PC-3 (cell line): ENCODE data around the gene KDF1. TPM values are rescaled to one million over a fixed set of nuclear protein-coding genes. Genes with fewer than 3 reads are reported as not detected.

Source experiments
- ATAC-seq: fragments of 200-7000 bp; cut with Tn5 transposase; 2 replicates; pipeline ENCODE4 v1.9.1; 2020; ENCODE audit warnings: mild to moderate bottlenecking, moderate library complexity
- BruUV-seq: library from RNA; stranded (reverse); fragments of 400-500 nt; replicated peaks from 2 replicates; lab custom pipeline; 2021; lab: Mats Ljungman, UMichigan
- CTCF ChIA-PET: fragments of 300-600 bp; sonication (Branson Sonifier 250); formaldehyde crosslinking; loops from one replicate; lab custom pipeline; 2022; ENCODE audit warnings: antibody characterized with exemption; lab: Charles Lee
- POLR2A ChIA-PET: fragments of 300-600 bp; sonication (Branson Sonifier 250); formaldehyde crosslinking; loops from one replicate; lab custom pipeline; 2022; ENCODE audit warnings: antibody characterized with exemption; ENCODE audit not compliant: unreplicated experiment; lab: Charles Lee
- DNase-seq: peaks from one replicate; pipeline ENCODE4 v3.0.0-alpha.2; 2015
- H2AFZ ChIP-seq: fragments of 300-600 bp; sonication (generic); 2 replicates; pipeline ENCODE4 v1.6.0; 2016; ENCODE audit warnings: antibody characterized with exemption, low read length
- H3F3A ChIP-seq: fragments of 300-600 bp; sonication (generic); one replicate; pipeline ENCODE4 v1.6.0; 2017; ENCODE audit warnings: antibody characterized with exemption, low read length, control low read depth, mild to moderate bottlenecking; ENCODE audit not compliant: unreplicated experiment
- H3K27ac ChIP-seq: fragments of 300-600 bp; sonication (generic); 2 replicates; pipeline ENCODE4 v1.5.1; 2016; ENCODE audit warnings: mild to moderate bottlenecking, low read length
- H3K27me3 ChIP-seq: fragments of 300-600 bp; sonication (generic); 2 replicates; pipeline ENCODE4 v1.6.1; 2016; ENCODE audit warnings: low read length, mixed read lengths
- H3K36me3 ChIP-seq: fragments of 300-600 bp; sonication (generic); 2 replicates; pipeline ENCODE4 v1.6.1; 2016; ENCODE audit warnings: low read depth, mixed run types, low read length, mixed read lengths
- H3K4me1 ChIP-seq: fragments of 300-600 bp; sonication (generic); 2 replicates; pipeline ENCODE4 v1.5.1; 2016; ENCODE audit warnings: low read length; ENCODE audit not compliant: insufficient read depth
- H3K4me2 ChIP-seq: fragments of 300-600 bp; sonication (generic); 2 replicates; pipeline ENCODE4 v1.6.0; 2016; ENCODE audit warnings: low read length
- H3K4me3 ChIP-seq: fragments of 300-600 bp; sonication (generic); 2 replicates; pipeline ENCODE4 v1.5.1; 2016; ENCODE audit warnings: mild to moderate bottlenecking, low read length, mixed read lengths
- H3K79me2 ChIP-seq: fragments of 300-600 bp; sonication (generic); 2 replicates; pipeline ENCODE4 v1.6.1; 2017; ENCODE audit warnings: low read length, mixed read lengths
- H3K9ac ChIP-seq: fragments of 300-600 bp; sonication (generic); 2 replicates; pipeline ENCODE4 v1.6.0; 2016; ENCODE audit warnings: mild to moderate bottlenecking, low read length
- H3K9me2 ChIP-seq: fragments of 300-600 bp; sonication (generic); replicated peaks from 2 replicates; pipeline ENCODE4 v1.6.1; 2016; ENCODE audit warnings: mixed run types, low read length, mixed read lengths
- H3K9me3 ChIP-seq: fragments of 300-600 bp; sonication (generic); 2 replicates; pipeline ENCODE4 v1.6.1; 2016; ENCODE audit warnings: low read length, mixed read lengths
- H4K20me1 ChIP-seq: fragments of 300-600 bp; sonication (generic); 2 replicates; pipeline ENCODE4 v1.6.1; 2016; ENCODE audit warnings: low read length, mixed read lengths
- EZH2 ChIP-seq: fragments of 300-600 bp; sonication (generic); IDR thresholded peaks from one replicate; pipeline ENCODE4 v1.6.1; 2017; ENCODE audit warnings: antibody characterized with exemption, mild to moderate bottlenecking, low read length; ENCODE audit not compliant: unreplicated experiment
- EZH2phosphoT487 ChIP-seq: fragments of 300-600 bp; sonication (generic); IDR thresholded peaks from 2 replicates; pipeline ENCODE4 v1.6.1; 2018; ENCODE audit warnings: mild to moderate bottlenecking, antibody characterized with exemption, low read length, borderline replicate concordance
- intact Hi-C: fragments of 100-400 bp; cut with micrococcal nuclease; formaldehyde crosslinking; loops from 2 replicates; pipeline ENCODE4 v1.9.0; 2023
- total RNA-seq: library from RNA; depleted of rRNA; stranded (reverse); fragments of >200 nt; gene quantifications from 2 replicates; pipeline ENCODE4 v1.2.3, GENCODE V29; 2014
- TF ChIP-seq, protein P1 (sequence below): fragments of 300-600 bp; sonication (generic); conservative IDR thresholded peaks from 2 replicates; pipeline ENCODE4 v1.5.1; 2017; ENCODE audit warnings: antibody characterized with exemption, low read depth, mild to moderate bottlenecking, low read length

KDF1 gene
- total RNA-seq, 1 experiment from 2014 or later, result 22.9 TPM

DNA sequence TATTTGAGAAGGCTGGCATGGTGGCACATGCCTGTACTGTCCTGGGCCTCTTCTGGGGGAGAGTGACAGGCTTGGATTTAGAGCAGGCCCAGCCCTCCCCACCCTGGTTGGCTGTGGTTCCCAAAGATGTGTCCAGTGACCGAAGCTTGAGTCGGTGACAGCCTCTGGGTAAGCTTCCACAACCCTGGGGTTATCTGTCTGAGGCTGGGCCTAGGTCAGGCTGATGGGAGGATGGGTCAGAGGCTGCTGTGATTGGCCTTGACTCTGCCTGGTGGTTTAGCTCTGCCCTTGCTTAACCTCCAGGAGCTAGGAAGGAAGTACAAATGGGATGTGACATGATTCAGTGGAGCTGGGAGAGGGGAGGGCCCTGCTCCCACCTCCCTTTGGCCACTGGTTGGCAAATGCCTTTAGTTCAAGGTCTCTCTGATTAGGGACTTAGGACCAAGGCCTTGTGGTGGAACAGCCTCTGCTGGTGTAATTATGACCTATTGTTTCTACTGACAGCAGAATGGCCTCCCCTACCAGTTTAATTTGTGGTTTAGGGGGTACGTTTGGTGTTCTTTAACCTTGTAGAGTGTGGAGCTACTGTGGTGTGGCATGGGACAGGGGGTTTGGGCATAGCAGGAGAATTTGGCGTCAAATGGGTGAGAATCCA is 22.1 kb downstream of the KDF1 start:
- Histone ChIP-seq H3F3A (no peaks in the 10 kb centered on the region), H3K4me2 (no peak overlapping the region), H2AFZ (no peak overlapping the region), H3K36me3 (peaks cover 40% of the 10 kb centered on the region), H3K4me3 (no peak overlapping the region), H3K9me3 (no peaks in the 10 kb centered on the region), H3K79me2 (peaks cover 55% of the 10 kb centered on the region), H3K9ac (no peak overlapping the region), H4K20me1 (0 out of 2 replicates have a peak, but pooled peaks cover 6% of the 10 kb centered on the region), H3K27me3 (no peaks in the 10 kb centered on the region), H3K27ac (no peak overlapping the region), H3K9me2 (no peaks in the 10 kb centered on the region), H3K4me1 (no peaks in the 10 kb centered on the region)
- BruUV-seq, result no TSS peak
- CTCF ChIA-PET, result no interaction called here
- POLR2A ChIA-PET, result no interaction called here
- intact Hi-C loops, result no loop called here
- TF ChIP-seq, protein P1, sequence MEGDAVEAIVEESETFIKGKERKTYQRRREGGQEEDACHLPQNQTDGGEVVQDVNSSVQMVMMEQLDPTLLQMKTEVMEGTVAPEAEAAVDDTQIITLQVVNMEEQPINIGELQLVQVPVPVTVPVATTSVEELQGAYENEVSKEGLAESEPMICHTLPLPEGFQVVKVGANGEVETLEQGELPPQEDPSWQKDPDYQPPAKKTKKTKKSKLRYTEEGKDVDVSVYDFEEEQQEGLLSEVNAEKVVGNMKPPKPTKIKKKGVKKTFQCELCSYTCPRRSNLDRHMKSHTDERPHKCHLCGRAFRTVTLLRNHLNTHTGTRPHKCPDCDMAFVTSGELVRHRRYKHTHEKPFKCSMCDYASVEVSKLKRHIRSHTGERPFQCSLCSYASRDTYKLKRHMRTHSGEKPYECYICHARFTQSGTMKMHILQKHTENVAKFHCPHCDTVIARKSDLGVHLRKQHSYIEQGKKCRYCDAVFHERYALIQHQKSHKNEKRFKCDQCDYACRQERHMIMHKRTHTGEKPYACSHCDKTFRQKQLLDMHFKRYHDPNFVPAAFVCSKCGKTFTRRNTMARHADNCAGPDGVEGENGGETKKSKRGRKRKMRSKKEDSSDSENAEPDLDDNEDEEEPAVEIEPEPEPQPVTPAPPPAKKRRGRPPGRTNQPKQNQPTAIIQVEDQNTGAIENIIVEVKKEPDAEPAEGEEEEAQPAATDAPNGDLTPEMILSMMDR, result no peak
- TF ChIP-seq EZH2 (no peak), EZH2phosphoT487 (no peak)
- ATAC-seq, result no peak
- no peak for DNase-seq

DNA sequence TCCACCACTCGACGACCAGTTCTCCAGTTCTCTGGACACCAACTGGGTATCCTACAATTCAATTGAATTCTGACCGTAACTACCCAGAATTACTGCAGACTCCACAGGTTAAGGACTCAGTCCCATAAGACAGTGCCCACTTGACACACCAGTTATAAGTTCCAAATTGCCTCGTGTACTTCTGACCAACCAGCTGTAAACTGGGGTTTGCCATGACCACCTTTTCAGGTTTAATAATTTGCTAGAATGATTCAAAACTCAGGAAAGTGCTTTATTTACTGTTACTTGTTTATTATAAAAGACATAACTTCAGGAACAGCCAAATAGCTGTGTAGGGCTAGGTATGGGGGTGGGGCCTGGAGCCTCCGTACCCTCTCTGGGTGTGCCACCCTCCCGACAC is 23.4 kb downstream of the KDF1 start:
- POLR2A ChIA-PET, result no interaction called here
- TF ChIP-seq, protein P1, result no peak
- TF ChIP-seq EZH2phosphoT487 (no peak), EZH2 (no peak)
- no peaks in the 10 kb centered on the region for H3K4me1 ChIP-seq
- no peaks in the 10 kb centered on the region for H3K9me3 ChIP-seq
- peaks cover 36% of the 10 kb centered on the region for H3K36me3 ChIP-seq
- intact Hi-C loops, result no loop called here
- peaks cover 67% of the 10 kb centered on the region for H3K79me2 ChIP-seq
- no peaks in the 10 kb centered on the region for H3K27me3 ChIP-seq
- no peak overlapping the region for H3K9ac ChIP-seq
- no peak for ATAC-seq
- no peak overlapping the region for H2AFZ ChIP-seq
- no TSS peak for BruUV-seq
- no peak overlapping the region for H3K27ac ChIP-seq
- H3F3A ChIP-seq, result no peaks in the 10 kb centered on the region
- H3K9me2 ChIP-seq, result no peaks in the 10 kb centered on the region
- no peak for DNase-seq
- H3K4me2 ChIP-seq, result no peak overlapping the region
- 0 out of 2 replicates have a peak, but pooled peaks cover 6% of the 10 kb centered on the region for H4K20me1 ChIP-seq
- CTCF ChIA-PET, result no interaction called here
- H3K4me3 ChIP-seq, result no peak overlapping the region

DNA sequence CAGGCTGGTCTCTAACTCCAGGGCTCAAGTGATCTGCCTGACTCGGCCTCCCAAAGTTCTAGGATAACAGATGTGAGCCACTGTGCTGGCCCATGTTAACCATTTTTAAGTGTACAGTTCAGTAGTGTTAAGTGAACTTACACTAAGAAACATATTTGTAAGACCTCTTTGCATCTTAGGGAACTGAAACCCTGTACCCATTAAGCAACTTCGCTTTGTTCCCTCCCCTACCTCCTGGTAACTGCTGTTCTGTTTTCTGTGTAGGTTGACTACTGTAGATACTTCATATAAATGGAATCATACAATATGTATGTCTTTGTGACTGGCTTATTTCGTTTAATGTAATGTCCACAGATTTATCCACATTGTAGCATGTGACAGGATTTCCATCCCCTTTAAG is 27.7 kb downstream of the KDF1 start:
- H3K27ac ChIP-seq, result no peak overlapping the region
- H3K4me1 ChIP-seq, result no peaks in the 10 kb centered on the region
- H2AFZ ChIP-seq, result no peak overlapping the region
- no peak for ATAC-seq
- POLR2A ChIA-PET, result no interaction called here
- no peaks in the 10 kb centered on the region for H3K9me2 ChIP-seq
- no peak overlapping the region for H3K4me3 ChIP-seq
- intact Hi-C loops, result no loop called here
- TF ChIP-seq, protein P1, result no peak
- TF ChIP-seq EZH2 (no peak), EZH2phosphoT487 (no peak)
- no peak overlapping the region for H3K9ac ChIP-seq
- no TSS peak for BruUV-seq
- peaks cover 47% of the 10 kb centered on the region for H3K36me3 ChIP-seq
- peaks cover 6% of the 10 kb centered on the region for H3F3A ChIP-seq
- DNase-seq, result no peak
- no peak overlapping the region for H3K4me2 ChIP-seq
- no peaks in the 10 kb centered on the region for H3K9me3 ChIP-seq
- H3K79me2 ChIP-seq, result peaks cover 74% of the 10 kb centered on the region
- H3K27me3 ChIP-seq, result no peaks in the 10 kb centered on the region
- CTCF ChIA-PET, result no interaction called here
- peaks cover 13% of the 10 kb centered on the region for H4K20me1 ChIP-seq
